ENCODE results near the gene PUSL1.

PUSL1 gene

DNA sequence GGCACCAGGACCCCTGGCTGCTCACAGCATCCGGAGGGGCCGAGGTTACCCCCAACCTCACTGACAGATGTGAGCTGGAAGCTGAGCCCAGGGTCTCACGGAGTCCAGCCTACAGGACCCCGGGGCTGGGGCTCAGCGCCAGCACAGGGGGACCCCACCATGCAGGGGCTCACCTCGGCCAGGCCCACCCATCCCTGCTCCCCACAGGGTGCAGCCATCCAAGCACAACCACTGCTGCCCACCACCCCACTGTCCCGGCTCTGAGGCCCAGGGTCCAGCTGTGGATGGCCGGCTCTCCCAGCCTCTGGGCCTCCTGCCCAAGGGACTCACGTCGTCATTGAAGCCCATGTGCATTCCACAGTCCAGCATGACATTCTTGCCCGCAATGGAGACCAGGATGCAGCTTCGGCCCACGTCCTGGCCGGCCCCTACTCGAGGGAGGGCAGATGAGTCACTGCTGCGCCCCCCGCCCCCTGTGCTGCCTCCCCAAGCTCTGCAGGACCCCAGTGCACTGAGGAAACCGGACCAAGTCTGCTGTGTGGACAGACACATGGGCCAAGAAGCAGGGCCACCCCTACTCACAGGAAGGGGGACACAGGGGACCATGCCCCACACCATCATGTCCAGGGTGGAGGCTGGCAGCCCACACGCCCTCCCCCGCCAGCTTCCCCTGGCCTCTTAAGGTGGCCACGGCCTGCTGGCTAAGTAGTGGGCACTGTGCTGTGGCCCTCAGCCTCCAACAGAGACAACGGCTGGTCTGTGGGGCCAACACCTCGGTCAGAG is 12.5 kb downstream of the PUSL1 start:
- H3K27ac ChIP-seq = no peak overlapping the region
- no peak for DNase-seq (ENCODE audit: low read depth, low spot score)

DNA sequence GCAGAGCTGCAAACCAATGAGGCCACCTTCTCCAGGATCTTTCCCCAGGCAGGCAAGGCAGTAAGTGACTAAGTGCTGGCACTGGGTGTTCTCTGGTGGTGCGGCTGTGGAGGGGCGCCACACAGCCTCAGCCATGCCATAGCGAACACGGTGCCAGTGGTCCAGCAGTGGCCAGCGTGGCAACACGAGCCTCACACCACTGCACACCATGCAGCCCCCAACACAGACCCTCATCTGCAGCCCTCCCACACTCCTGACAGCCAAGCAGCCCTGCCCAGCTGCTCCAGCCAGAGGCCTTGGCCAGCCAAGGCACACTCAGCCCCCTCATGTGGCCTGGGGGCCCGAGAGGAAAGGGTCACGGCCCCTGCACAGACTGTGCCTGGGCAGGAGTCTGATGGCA is 13.1 kb downstream of the PUSL1 start:
- H3K27ac ChIP-seq = no peak overlapping the region
- no peak for DNase-seq (ENCODE audit: low read depth, low spot score)

DNA sequence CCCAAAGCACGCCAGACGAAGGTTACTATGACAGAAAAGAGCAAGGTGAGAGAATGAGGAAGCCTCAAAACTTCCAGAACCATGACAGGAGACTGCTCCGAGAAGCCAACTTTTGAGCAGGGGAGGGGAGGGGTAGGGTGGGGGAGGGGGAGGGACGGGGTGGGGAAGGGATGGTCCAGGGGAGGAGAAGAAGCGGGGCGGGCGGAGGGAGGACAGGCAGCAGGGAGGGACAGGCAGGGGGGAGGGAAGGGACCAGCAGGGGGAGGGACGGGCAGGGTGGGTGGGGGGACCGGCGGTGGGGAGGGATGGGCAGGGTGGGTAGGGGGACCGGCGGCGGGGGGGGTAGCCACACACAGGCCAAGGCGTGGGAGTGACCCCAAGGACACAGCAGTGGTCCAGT is 14.0 kb downstream of the PUSL1 start:
- no peak overlapping the region for H3K27ac ChIP-seq
- no peak for DNase-seq (ENCODE audit: low read depth, low spot score)

DNA sequence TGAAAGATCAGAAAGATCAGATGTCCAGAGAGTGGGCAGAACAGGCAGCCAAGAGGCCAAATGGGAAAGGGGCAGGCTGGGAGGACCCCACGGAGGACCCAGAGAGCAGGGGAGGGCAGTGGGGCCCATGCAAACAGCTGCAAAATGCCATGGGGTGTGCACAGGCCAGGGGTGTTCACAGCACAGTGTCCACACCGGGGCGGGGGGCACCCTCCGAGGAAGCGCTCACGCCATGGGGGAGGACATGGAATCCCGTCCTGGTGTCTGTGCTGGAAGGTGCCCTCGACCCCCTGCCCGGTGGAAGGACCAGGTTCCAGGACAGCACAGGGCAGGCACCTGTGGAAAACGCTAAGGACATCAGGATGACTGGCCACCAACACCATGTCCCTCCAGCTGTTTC is 14.6 kb downstream of the PUSL1 start:
- no peak overlapping the region for H3K27ac ChIP-seq
- DNase-seq (ENCODE audit: low read depth, low spot score) = no peak

DNA sequence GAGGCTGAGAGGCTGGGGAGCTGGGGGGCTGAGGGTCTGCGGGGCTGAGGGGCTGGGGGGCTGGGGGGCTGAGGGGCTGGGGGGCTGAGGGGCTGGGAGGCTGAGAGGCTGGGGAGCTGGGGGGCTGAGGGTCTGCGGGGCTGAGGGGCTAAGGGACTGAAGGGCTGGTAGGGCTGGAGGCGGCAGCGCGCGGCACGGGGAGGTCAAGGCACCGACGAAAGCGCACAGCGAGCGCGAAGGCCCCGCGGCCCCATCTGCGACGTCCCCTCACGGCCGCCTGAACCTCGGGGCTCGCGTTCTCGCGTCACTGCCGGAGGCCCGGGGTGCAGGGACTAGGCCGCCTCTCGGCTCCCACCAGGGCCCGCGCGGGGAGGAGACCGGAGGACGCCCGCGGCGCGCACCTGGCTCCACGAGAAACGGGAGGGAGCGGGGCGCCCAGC is 15.7 kb downstream of the PUSL1 start:
- H3K27ac ChIP-seq = peak overlapping the region; percentile 89
- no peak for DNase-seq (ENCODE audit: low read depth, low spot score)

DNA sequence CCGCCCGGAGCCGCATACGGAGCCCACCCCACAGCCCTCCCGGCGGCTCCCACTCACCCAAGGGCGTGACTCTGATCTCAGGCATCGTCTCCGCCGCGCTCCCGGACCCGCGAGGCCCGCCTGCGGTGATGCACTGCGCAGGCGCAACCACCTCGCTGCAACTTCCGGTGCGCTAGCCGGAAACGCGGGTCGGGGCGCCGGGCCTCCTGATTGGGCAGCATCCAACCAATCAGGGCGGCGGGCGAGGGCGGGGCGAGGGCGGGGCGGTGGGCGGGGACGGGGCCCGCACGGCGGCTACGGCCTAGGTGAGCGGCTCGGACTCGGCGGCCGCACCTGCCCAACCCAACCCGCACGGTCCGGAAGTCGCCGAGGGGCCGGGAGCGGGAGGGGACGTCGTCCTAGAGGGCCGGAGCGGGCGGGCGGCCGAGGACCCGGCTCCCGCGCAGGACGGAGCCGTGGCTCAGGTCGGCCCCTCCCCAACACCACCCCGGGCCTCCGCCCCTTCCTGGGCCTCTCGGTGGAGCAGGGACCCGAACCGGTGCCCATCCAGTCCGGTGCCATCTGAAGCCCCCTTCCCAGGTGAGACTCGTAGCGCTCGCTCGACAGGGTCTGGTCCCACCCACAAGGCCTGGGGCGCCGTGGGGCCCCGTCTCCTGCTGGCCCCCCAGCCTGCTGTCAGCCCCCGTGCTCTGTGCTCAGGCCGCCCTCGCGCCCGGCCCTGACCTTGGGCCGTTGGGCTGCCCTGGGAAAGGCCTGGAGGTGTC is 16.3 kb downstream of the PUSL1 start, which contains the start of the genes CPTP and INTS11:
Gene CPTP, plus strand, starts transcription at position 279 of the 764 bp plus-strand sequence. CDS start 2,109 bp downstream, outside the sequence.
Gene INTS11, minus strand, starts transcription at position 137 of the 764 bp plus-strand sequence. Its CDS starts 52 bp downstream, at position 85.
- H3K27ac ChIP-seq = peak within 1 kb of the TSS; percentile 89
- DNase-seq (ENCODE audit: low read depth, low spot score) = no peak

DNA sequence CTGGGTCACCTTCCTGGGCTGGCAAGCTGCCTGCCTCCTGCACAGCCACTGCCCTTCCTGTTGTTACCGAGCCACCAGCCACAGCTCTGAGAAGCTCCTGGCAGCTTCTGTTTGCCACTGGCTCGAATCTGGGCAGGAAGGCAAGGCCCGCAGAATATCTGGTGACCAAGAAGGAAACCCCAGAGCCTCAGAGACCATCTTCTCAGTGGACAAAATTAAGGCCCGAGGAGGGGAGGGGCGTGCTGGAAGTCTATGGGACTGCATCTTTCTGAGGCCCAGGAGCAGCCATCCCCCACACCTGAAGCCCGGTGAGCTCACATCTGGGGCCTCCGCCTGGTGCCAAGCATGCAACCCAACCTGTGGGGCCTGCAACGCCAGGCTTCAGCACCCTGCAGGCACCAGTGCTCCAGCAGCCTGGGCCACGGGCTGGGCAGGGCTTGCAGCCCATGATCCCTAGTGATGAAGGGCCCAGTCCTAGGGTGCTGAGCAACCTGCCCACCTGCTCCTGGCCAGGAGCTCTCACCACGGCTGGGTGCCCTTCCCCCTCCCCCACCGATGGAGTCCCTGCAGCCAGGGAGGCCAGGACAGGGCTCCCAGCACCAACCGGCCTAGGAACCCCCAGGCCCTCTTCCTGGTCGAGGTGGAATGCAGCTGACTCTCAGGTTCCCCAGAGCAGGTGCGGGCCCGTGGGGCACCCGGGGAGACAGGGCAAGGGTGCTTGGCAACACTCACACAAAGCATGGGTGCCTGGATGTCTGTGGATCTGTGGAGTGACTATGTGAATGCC is 17.1 kb downstream of the PUSL1 start:
- peak overlapping the region; percentile 89 for H3K27ac ChIP-seq
- no peak for DNase-seq (ENCODE audit: low read depth, low spot score)

DNA sequence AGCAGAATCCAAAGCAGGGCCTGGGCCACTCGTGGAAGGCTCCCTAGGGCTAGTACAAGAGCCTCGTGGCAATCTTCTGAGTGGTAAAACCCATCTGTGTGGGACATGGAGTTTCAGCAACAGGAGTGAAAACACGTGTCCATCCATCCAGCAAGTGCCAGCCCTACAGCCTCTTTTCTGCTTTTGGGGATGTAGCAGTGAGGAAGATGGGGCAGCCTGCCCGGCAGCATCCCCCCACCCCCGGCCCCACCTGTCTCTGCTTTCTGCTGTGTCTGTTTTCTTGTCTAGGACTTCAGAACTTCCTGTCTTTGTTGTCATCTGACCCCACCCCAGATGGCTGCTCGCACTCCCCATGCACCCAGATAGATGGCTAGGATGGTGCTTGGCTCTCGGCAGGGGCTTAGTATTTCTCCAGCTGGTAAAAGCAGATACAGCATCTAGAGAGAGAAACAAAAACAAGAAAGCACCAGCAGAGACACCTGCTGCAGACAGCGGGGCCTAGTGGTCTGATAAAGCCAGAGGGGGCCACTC is 17.7 kb downstream of the PUSL1 start:
- H3K27ac ChIP-seq = peak overlapping the region; percentile 89
- no peak for DNase-seq (ENCODE audit: low read depth, low spot score)

DNA sequence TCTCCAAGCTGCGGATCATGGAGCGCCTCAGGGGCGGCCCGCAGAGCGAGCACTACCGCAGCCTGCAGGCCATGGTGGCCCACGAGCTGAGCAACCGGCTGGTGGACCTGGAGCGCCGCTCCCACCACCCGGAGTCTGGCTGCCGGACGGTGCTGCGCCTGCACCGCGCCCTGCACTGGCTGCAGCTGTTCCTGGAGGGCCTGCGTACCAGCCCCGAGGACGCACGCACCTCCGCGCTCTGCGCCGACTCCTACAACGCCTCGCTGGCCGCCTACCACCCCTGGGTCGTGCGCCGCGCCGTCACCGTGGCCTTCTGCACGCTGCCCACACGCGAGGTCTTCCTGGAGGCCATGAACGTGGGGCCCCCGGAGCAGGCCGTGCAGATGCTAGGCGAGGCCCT is 18.9 kb downstream of the PUSL1 start:
- no peak for DNase-seq (ENCODE audit: low read depth, low spot score)

DNA sequence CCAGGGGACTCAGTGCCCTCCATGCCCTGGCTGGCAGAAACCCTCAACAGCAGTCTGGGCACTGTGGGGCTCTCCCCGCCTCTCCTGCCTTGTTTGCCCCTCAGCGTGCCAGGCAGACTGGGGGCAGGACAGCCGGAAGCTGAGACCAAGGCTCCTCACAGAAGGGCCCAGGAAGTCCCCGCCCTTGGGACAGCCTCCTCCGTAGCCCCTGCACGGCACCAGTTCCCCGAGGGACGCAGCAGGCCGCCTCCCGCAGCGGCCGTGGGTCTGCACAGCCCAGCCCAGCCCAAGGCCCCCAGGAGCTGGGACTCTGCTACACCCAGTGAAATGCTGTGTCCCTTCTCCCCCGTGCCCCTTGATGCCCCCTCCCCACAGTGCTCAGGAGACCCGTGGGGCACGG is 19.9 kb downstream of the PUSL1 start:
- no peak for DNase-seq (ENCODE audit: low read depth, low spot score)
- no peak overlapping the region for H3K27ac ChIP-seq

More for the DNA sequence above, 18.9 kb downstream of the PUSL1 start:
- no peak overlapping the region for H3K27ac ChIP-seq

DNA sequence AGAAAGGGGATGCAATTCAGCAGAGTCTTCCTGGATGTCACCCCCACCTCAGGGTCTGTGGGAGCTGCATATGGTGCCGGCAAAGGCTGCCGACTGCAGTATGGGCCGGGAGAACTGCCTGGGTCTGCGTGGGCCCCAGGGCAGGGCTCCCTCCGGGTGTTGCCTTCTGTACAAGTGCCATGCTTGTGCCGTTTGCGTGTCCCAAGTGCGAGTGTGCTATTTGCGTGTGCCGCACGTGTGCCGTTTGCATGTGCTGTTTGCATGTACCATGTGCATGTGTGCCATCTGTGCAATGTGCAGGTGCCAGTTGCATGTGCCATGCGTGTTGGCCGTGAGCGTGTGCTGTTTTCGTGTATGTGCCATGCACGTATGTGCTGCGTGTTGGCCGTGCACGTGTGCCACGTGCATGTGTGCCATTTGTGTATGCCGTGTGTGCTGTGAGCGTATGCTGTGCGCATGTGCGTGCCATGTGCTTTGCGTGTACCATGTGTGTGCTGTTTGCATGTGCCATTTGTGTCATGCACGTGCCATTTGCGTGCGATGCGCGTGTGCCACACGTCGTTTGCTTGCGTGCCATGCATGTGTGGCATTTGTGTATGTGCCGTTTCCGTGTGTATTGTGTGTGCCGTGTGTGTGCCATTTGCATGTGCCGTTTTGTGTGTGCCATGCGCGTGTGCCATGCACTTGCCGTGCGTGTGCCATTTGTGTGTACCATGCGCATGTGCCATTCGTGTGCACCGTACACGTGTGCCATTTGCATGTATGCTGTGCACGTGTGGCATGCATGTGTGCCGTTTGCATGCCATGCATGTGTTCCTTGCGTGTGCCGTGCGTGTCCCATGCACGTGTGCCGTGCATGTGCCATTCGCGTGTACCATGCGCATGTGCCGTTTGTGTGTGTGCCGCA is 21.2 kb downstream of the PUSL1 start:
- H3K27ac ChIP-seq = no peak overlapping the region

DNA sequence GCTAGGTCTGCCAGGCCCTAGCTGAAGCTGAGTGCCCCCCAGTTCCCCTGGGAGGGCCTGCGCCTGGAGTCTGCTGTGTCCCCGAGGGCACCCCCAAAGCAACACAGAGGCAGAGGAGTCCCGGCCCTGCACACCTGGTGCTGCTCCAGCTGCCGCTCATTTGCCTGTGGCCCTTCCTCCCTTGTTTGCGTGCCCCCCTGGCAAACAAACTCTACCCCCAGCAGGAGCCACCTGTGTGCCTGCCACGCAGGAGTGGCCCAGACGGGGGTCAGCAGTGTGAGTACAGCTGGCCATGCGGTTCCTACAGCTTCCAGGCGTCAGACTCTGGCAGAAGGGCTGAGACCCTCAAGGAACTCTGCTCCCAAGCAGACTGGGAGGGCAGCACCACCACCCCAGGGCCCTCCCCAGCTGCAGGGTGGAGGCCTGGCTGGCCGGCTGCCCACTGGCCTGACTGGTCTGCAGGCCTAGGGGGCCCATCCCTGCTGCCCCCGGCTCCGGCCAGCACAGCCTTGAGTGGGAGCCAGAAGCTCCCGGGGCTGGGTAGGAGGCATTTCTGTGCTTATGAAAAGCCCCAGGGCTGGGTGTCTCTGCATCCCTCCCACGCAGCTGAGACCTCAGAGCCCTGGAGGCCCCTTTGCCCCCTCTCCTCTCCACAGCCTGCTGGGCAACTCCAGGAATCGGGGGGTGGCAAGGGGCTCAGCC is 22.1 kb downstream of the PUSL1 start:
- no peak for DNase-seq (ENCODE audit: low read depth, low spot score)
- no peak overlapping the region for H3K27ac ChIP-seq

More for the DNA sequence above, 21.2 kb downstream of the PUSL1 start:
- no peak for DNase-seq (ENCODE audit: low read depth, low spot score)

DNA sequence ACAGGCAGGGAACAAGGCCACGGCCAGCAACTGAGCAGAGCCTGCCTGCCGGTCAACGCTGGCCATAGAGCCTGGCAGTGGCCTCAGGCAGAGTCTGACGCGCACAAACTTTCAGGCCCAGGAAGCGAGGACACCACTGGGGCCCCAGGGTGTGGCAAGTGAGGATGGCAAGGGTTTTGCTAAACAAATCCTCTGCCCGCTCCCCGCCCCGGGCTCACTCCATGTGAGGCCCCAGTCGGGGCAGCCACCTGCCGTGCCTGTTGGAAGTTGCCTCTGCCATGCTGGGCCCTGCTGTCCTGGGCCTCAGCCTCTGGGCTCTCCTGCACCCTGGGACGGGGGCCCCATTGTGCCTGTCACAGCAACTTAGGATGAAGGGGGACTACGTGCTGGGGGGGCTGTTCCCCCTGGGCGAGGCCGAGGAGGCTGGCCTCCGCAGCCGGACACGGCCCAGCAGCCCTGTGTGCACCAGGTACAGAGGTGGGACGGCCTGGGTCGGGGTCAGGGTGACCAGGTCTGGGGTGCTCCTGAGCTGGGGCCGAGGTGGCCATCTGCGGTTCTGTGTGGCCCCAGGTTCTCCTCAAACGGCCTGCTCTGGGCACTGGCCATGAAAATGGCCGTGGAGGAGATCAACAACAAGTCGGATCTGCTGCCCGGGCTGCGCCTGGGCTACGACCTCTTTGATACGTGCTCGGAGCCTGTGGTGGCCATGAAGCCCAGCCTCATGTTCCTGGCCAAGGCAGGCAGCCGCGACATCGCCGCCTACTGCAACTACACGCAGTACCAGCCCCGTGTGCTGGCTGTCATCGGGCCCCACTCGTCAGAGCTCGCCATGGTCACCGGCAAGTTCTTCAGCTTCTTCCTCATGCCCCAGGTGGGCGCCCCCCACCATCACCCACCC is 22.9 kb downstream of the PUSL1 start, which contains the start of gene TAS1R3:
Gene TAS1R3, plus strand, starts transcription at position 213 of the 898 bp plus-strand sequence. Its CDS starts 66 bp downstream, at position 279.
- no peak within 1 kb of the TSS for H3K27ac ChIP-seq

DNA sequence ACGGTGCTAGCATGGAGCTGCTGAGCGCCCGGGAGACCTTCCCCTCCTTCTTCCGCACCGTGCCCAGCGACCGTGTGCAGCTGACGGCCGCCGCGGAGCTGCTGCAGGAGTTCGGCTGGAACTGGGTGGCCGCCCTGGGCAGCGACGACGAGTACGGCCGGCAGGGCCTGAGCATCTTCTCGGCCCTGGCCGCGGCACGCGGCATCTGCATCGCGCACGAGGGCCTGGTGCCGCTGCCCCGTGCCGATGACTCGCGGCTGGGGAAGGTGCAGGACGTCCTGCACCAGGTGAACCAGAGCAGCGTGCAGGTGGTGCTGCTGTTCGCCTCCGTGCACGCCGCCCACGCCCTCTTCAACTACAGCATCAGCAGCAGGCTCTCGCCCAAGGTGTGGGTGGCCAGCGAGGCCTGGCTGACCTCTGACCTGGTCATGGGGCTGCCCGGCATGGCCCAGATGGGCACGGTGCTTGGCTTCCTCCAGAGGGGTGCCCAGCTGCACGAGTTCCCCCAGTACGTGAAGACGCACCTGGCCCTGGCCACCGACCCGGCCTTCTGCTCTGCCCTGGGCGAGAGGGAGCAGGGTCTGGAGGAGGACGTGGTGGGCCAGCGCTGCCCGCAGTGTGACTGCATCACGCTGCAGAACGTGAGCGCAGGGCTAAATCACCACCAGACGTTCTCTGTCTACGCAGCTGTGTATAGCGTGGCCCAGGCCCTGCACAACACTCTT is 23.8 kb downstream of the PUSL1 start:
- DNase-seq (ENCODE audit: low read depth, low spot score) = no peak
- no peak overlapping the region for H3K27ac ChIP-seq

More for the DNA sequence above, 22.9 kb downstream of the PUSL1 start, which contains the start of gene TAS1R3:
- no peak for DNase-seq (ENCODE audit: low read depth, low spot score)

DNA sequence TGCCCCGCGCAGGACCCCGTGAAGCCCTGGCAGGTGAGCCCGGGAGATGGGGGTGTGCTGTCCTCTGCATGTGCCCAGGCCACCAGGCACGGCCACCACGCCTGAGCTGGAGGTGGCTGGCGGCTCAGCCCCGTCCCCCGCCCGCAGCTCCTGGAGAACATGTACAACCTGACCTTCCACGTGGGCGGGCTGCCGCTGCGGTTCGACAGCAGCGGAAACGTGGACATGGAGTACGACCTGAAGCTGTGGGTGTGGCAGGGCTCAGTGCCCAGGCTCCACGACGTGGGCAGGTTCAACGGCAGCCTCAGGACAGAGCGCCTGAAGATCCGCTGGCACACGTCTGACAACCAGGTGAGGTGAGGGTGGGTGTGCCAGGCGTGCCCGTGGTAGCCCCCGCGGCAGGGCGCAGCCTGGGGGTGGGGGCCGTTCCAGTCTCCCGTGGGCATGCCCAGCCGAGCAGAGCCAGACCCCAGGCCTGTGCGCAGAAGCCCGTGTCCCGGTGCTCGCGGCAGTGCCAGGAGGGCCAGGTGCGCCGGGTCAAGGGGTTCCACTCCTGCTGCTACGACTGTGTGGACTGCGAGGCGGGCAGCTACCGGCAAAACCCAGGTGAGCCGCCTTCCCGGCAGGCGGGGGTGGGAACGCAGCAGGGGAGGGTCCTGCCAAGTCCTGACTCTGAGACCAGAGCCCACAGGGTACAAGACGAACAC is 24.5 kb downstream of the PUSL1 start:
- peak overlapping the region; percentile 17 for H3K27ac ChIP-seq
- peak; percentile 34 for DNase-seq (ENCODE audit: low read depth, low spot score)

DNA sequence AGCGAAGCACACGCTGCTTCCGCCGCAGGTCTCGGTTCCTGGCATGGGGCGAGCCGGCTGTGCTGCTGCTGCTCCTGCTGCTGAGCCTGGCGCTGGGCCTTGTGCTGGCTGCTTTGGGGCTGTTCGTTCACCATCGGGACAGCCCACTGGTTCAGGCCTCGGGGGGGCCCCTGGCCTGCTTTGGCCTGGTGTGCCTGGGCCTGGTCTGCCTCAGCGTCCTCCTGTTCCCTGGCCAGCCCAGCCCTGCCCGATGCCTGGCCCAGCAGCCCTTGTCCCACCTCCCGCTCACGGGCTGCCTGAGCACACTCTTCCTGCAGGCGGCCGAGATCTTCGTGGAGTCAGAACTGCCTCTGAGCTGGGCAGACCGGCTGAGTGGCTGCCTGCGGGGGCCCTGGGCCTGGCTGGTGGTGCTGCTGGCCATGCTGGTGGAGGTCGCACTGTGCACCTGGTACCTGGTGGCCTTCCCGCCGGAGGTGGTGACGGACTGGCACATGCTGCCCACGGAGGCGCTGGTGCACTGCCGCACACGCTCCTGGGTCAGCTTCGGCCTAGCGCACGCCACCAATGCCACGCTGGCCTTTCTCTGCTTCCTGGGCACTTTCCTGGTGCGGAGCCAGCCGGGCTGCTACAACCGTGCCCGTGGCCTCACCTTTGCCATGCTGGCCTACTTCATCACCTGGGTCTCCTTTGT is 25.3 kb downstream of the PUSL1 start:
- peak overlapping the region; percentile 17 for H3K27ac ChIP-seq
- no peak for DNase-seq (ENCODE audit: low read depth, low spot score)

Data from epithelial cell of prostate (primary cell).